GM21515 (cell line): ENCODE results near the gene KCNQ1.

Experiments
- ATAC-seq: cut with Tn5 transposase; IDR thresholded peaks from one replicate; pipeline ENCODE4 v1.9.1; 2021; ENCODE audit not compliant: unreplicated experiment

KCNQ1 gene

GRCh38 chr11:2519862-2520735, 75.3 kb downstream of the KCNQ1 start:
- no peak for ATAC-seq

GRCh38 chr11:2520736-2521035, 75.9 kb downstream of the KCNQ1 start:
- ATAC-seq: no peak

GRCh38 chr11:2521081-2521732, 76.4 kb downstream of the KCNQ1 start:
- ATAC-seq: no peak

GRCh38 chr11:2521733-2522630, 77.2 kb downstream of the KCNQ1 start:
- no peak for ATAC-seq

- no peak for ATAC-seq
Measured at GRCh38 chr11:2522631-2523255, 77.9 kb downstream of the KCNQ1 start.

- ATAC-seq: no peak
Measured at GRCh38 chr11:2523821-2524391, 79.1 kb downstream of the KCNQ1 start.

GRCh38 chr11:2524446-2525165, 79.8 kb downstream of the KCNQ1 start:
- no peak for ATAC-seq

- no peak for ATAC-seq
Measured at GRCh38 chr11:2525166-2525861, 80.5 kb downstream of the KCNQ1 start.

GRCh38 chr11:2525941-2526807, 81.4 kb downstream of the KCNQ1 start:
- ATAC-seq: no peak

- ATAC-seq: peak; percentile 85
Measured at GRCh38 chr11:2526808-2527381, 82.1 kb downstream of the KCNQ1 start.

- ATAC-seq: no peak
Measured at GRCh38 chr11:2527621-2528291, 82.9 kb downstream of the KCNQ1 start.

GRCh38 chr11:2528301-2529050, 83.7 kb downstream of the KCNQ1 start:
- no peak for ATAC-seq

GRCh38 chr11:2529173-2529572, 84.4 kb downstream of the KCNQ1 start:
- no peak for ATAC-seq

- ATAC-seq: no peak
Measured at GRCh38 chr11:2529636-2530035, 84.8 kb downstream of the KCNQ1 start.

GRCh38 chr11:2530131-2530854, 85.5 kb downstream of the KCNQ1 start:
- ATAC-seq: no peak

GRCh38 chr11:2530855-2531200, 86.0 kb downstream of the KCNQ1 start:
- no peak for ATAC-seq
